Stimulated activated CD8-positive, alpha-beta memory T cell treated with anti-CD3 and anti-CD28 coated beads, Interleukin-7, amount 100 ng/mL, for 48 hours (primary cell): ENCODE measurements around the gene FARP1.
"Not testable (repeated sequence)": the region's sequence is repeated elsewhere in the genome, so short reads cannot be mapped to it uniquely, and the experiment has no call there.

Experiments used
- DNase-seq, 2 donors: peaks; one replicate each; pipeline ENCODE4 v3.0.0-alpha.2; 2020; ENCODE audit warnings: low read depth in 1 of 2; ENCODE audit errors: extremely low read depth in 1 of 2

FARP1 gene

GRCh38 chr13:98352226-98352625 is 209.3 kb downstream of the FARP1 start:
- no peak for DNase-seq

DNA sequence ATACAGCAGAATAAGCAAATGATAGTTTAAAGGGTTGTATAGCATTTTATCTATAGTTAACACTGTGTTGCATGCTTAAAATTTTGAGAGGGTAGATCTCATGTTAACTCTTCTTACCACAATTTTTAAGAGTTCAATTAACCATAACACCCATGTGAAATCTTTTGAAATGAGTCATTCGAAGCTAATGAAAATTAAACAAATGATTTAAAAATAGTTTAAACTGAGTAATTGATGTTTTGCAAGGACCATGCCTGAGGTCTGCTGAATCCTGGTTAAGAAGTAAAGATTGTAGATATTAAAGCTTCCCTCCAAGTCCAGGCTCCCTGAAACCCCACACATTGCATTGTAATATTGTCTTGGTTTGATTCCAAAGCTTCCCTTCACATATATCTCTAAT is 210.9 kb downstream of the FARP1 start:
- DNase-seq, result no peak

DNA sequence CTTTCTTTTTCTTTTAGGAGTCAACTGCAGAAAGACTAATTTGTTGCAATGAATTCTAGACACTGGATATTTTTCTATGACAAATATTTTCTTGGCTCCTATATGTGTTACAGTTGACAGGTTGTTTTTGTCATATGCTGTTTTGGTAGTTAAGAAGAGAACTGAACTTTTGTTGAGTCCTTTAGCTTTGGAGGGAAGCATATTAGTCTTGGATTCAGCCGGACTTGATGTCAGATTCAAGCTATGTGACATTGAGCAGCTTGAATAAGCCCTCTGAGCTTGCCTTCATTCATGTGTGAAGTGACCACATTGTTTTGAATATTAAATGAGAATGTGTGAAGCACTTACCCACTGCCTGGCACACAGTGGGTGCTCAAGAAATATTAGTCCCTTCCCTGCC is 216.0 kb downstream of the FARP1 start:
- no peak for DNase-seq

DNA sequence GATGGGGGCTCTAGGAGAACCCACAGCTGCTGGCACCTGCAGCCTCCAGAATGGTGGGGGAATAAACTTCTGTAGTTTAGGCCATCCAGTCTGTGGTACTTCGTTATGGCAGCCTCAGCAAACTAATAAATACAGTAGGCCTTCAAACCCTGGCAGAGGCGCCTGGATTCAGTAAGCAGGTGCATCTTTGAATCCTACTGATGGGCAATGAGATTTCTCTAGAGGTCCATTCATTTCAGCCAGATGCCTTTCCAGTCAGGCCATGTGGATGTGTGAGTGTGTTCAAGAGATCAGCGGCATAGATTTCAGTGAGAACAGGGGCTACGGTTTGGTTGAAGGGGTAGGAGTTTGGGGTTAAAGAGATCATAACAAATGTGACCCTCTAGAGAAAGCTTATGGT is 217.7 kb downstream of the FARP1 start:
- DNase-seq, result no peak

DNA sequence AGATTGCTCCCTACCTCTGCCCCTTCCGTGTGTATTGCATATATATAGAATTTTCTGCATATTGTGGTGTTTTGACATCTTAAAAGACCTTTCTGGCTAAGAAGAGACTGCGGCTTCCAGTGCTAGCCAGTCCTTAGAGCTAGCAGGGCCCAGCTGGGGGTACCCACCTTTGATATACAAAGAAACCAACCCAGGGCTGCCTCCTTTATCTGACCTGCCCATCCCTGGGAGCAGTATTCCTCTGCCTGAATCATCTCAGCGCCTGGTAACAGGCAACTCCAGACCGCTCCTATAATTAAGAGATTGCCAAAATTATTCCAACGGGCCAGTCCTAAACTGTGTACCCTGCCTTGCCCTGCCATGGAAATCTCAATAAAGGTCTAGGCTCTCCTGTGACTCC is 220.4 kb downstream of the FARP1 start:
- DNase-seq, result no peak

- DNase-seq, result no peak
Observed at GRCh38 chr13:98364179-98364578, 221.3 kb downstream of the FARP1 start.

- no peak for DNase-seq
Observed at GRCh38 chr13:98364647-98365046, 221.8 kb downstream of the FARP1 start.

GRCh38 chr13:98365302-98365701 is 222.4 kb downstream of the FARP1 start:
- DNase-seq, result no peak

GRCh38 chr13:98366010-98366409 is 223.1 kb downstream of the FARP1 start:
- no peak for DNase-seq

- no peak for DNase-seq
Observed at GRCh38 chr13:98366443-98366842, 223.5 kb downstream of the FARP1 start.

GRCh38 chr13:98366959-98367358 is 224.1 kb downstream of the FARP1 start:
- DNase-seq, result no peak

GRCh38 chr13:98368019-98368418 is 225.1 kb downstream of the FARP1 start:
- DNase-seq, result no peak

GRCh38 chr13:98369520-98369919 is 226.6 kb downstream of the FARP1 start:
- DNase-seq, result not testable (repeated sequence)

DNA sequence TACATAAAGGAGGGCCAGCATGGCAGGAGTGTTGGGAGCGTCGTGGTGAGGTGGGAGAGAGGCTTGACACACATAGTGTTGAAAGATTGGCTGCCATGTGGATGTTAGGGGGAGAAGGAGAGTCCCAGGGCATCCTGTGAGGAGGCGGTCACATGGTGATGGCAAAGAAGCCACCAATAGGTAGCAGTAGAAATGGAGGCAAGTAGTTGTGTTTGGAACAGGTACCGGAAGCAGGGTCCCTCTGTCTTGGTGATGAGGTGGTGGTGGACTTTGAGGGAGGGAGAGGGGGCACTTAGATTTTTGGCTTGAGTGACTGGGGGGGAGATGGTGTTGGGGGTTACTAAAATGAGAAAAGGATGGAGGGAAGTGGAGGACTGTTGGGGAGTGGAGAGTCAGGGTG is 227.4 kb downstream of the FARP1 start:
- no peak for DNase-seq

DNA sequence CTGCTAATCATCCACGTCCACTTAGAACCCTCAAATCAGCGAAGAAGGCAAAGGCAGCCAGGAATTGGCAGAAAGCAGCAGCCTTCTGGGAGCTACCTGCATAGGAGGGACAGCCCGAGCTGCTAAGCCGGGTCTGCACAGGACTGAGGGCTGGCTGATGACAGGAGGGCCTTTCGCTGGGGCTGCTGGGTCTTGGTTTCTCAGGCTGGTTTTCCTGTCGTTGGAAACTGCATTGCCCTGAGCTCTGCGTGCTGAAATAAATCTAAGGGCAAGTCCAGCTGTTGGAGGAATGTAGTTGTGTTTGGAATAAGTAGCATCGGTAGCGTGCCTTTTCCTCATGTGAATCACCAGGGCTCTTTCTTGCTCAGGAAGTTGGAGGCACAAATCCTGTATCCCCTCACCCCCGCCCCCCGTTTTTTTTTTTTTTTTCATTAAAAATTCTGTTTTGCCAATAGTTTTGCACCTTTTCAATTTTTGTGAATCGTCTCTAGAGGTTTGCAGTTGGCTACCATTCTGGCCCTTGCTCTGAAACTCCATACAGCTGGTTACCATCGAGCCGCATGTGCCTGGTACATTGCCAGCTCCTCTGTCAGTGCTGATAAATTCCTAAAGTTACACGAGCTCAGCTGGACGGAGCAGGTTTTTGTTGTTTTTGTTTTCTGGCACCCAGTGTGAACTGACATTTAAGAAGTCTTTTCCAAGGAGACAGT is 228.1 kb downstream of the FARP1 start:
- DNase-seq, result no peak

DNA sequence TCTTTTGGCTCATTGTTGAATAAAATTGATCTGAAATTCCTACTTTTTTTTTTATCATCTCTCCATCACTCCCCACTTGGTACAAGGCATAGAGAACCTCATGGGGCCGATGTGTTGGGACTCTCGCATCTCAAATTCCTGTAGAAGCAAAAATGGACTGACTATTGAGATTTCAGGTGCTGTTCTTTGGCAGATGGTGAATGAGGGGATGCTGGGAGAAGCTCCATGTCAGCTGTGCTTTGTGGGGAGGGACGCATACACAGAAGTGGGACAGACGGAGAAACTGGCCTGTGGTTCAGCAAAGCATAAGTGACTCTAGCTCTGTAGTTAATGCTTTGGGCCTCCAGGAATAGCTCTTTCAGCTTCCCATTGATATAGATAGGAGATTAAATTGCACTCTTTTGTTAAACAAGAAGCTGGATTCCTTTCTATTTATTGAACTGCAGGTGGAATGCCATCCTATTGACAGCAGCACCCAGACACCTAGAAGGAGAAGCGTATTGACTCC is 228.7 kb downstream of the FARP1 start:
- no peak for DNase-seq

DNA sequence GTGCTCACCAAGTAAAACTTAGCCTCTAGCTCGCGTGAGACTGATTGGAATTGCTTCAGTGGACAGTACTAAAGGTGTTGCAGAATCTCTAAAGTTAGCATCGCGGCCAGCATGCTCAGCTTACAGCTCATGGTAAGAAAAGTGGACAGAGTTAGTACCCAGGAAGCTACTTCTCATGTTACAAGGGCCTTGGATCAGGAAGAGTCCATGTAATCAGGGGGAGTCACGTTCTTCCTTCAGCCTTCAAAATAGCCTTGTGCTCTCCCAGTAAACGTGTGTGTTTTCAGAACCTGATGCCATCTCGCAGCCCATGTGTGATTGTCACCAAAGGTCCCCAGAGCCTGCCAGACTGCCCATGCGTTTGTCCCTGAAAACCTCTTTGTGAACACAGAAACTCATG is 230.0 kb downstream of the FARP1 start:
- no peak for DNase-seq

- DNase-seq, result no peak
Observed at GRCh38 chr13:98374750-98375149, 231.9 kb downstream of the FARP1 start.

- no peak for DNase-seq
Observed at GRCh38 chr13:98377635-98378378, 234.9 kb downstream of the FARP1 start.

- no peak for DNase-seq
Observed at GRCh38 chr13:98384739-98385138, 241.8 kb downstream of the FARP1 start.

- no peak for DNase-seq
Observed at GRCh38 chr13:98385606-98386005, 242.7 kb downstream of the FARP1 start.

- no peak for DNase-seq
Observed at GRCh38 chr13:98386637-98387036, 243.7 kb downstream of the FARP1 start.
